ENCODE data around the gene CD52. TPM values are rescaled to one million over a fixed set of nuclear protein-coding genes. Genes with fewer than 3 reads are reported as not detected.

CD52 gene
- total RNA-seq, 4 donors from 2014 or later: 7.8 TPM; not detected in 3

- no peak overlapping the region for H3K4me3 ChIP-seq
- H3K9me3 ChIP-seq: no peaks in the 10 kb centered on the region
- DNase-seq: peak; percentile 79
- intact Hi-C loops (cut with DNase I; ENCODE audit: low total_unique reads): no loop called here
- TF ChIP-seq, protein P1, sequence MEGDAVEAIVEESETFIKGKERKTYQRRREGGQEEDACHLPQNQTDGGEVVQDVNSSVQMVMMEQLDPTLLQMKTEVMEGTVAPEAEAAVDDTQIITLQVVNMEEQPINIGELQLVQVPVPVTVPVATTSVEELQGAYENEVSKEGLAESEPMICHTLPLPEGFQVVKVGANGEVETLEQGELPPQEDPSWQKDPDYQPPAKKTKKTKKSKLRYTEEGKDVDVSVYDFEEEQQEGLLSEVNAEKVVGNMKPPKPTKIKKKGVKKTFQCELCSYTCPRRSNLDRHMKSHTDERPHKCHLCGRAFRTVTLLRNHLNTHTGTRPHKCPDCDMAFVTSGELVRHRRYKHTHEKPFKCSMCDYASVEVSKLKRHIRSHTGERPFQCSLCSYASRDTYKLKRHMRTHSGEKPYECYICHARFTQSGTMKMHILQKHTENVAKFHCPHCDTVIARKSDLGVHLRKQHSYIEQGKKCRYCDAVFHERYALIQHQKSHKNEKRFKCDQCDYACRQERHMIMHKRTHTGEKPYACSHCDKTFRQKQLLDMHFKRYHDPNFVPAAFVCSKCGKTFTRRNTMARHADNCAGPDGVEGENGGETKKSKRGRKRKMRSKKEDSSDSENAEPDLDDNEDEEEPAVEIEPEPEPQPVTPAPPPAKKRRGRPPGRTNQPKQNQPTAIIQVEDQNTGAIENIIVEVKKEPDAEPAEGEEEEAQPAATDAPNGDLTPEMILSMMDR (IDR thresholded peaks at IDR 0.05): peak; percentile 70 to 92 (median 78)
- no peak for TF ChIP-seq POLR2A (IDR thresholded peaks at IDR 0.05)
- peaks cover 3 to 15% of the 10 kb centered on the region in 2 donors for H3K4me1 ChIP-seq
- peak overlapping the region; percentile 80 to 86 for H3K27ac ChIP-seq
- no peaks in the 10 kb centered on the region for H3K36me3 ChIP-seq
- H3K27me3 ChIP-seq: no peaks in the 10 kb centered on the region
Observed at GRCh38 chr1:26275580-26276431, 42.0 kb upstream of the CD52 start.

- Histone ChIP-seq H3K4me3 (no peak overlapping the region), H3K27me3 (no peaks in the 10 kb centered on the region), H3K4me1 (peaks cover 3 to 15% of the 10 kb centered on the region in 2 donors), H3K36me3 (no peaks in the 10 kb centered on the region), H3K27ac (peak overlapping the region; percentile 80 to 86), H3K9me3 (no peaks in the 10 kb centered on the region)
- TF ChIP-seq, protein P1 (IDR thresholded peaks at IDR 0.05): no peak
- TF ChIP-seq POLR2A (IDR thresholded peaks at IDR 0.05): no peak
- no peak for DNase-seq
- intact Hi-C loops (cut with DNase I; ENCODE audit: low total_unique reads): no loop called here
Observed at GRCh38 chr1:26276432-26276838, 41.3 kb upstream of the CD52 start.

DNA sequence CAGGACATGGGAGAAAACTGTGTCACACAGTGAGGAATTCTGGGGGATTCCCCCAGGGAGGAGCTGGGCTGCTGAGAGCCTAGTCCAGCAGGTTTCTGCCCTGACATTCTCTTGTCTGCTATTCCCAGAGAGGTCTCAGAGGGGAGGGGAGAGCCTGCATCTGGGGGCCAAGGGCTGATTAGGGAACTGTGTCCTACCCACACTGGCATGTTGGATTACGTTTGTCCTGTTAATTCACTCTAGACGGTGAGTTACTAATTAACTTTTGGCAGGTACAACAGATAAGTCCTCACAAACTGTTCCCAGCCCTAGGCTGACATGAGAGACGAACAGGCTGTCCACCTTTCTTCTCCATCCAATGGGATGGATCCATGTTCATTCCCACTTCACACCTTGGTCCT, 40.5 kb upstream of the CD52 start:
- H3K36me3 ChIP-seq: no peaks in the 10 kb centered on the region
- no peaks in the 10 kb centered on the region for H3K9me3 ChIP-seq
- no peaks in the 10 kb centered on the region for H3K27me3 ChIP-seq
- H3K4me1 ChIP-seq: peaks cover 3 to 15% of the 10 kb centered on the region in 2 donors
- peak overlapping the region; percentile 86 to 93 for H3K27ac ChIP-seq
- DNase-seq: no peak
- TF ChIP-seq, protein P1 (IDR thresholded peaks at IDR 0.05): no peak
- no peak for TF ChIP-seq POLR2A (IDR thresholded peaks at IDR 0.05)
- no peak overlapping the region for H3K4me3 ChIP-seq
- intact Hi-C loops (cut with DNase I; ENCODE audit: low total_unique reads): no loop called here

DNA sequence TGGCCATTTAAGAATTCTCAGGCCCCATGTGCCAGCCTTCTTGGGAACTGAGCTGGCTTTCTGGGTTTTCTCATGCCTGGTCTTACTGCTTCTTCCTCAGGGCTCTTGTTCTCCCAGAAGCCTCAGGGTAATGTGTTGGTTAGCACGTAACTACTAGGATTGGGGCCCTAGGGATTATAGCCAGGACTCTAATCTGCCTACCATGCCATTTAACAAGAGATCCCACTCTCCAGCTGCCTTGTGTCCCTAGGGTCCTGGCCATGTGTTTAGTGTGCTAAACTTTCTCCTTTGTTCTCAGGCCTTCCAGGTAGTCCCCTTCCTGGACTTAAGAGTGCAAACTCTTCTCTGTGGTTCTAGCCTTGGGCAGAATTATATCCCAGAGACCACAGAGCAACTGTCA, 40.0 kb upstream of the CD52 start:
- peaks cover 3 to 15% of the 10 kb centered on the region in 2 donors for H3K4me1 ChIP-seq
- peak overlapping the region; percentile 93 for H3K27ac ChIP-seq
- intact Hi-C loops (cut with DNase I; ENCODE audit: low total_unique reads): no loop called here
- no peak for TF ChIP-seq POLR2A (IDR thresholded peaks at IDR 0.05)
- TF ChIP-seq, protein P1 (IDR thresholded peaks at IDR 0.05): no peak
- no peak overlapping the region for H3K4me3 ChIP-seq
- H3K36me3 ChIP-seq: no peaks in the 10 kb centered on the region
- no peaks in the 10 kb centered on the region for H3K27me3 ChIP-seq
- no peaks in the 10 kb centered on the region for H3K9me3 ChIP-seq
- no peak for DNase-seq

GRCh38 chr1:26278303-26278702, 39.5 kb upstream of the CD52 start:
- no peak for TF ChIP-seq POLR2A (IDR thresholded peaks at IDR 0.05)
- TF ChIP-seq, protein P1 (IDR thresholded peaks at IDR 0.05): no peak
- H3K4me1 ChIP-seq: peaks cover 3 to 15% of the 10 kb centered on the region in 2 donors
- no peak overlapping the region for H3K4me3 ChIP-seq
- H3K27me3 ChIP-seq: no peaks in the 10 kb centered on the region
- peak overlapping the region; percentile 93 for H3K27ac ChIP-seq
- no peaks in the 10 kb centered on the region for H3K36me3 ChIP-seq
- DNase-seq: no peak
- intact Hi-C loops (cut with DNase I; ENCODE audit: low total_unique reads): no loop called here
- H3K9me3 ChIP-seq: no peaks in the 10 kb centered on the region

All from uterus (tissue), 4 donors.